SK-N-SH (cell line): ENCODE data around the gene ARPC2. TPM values are rescaled to one million over a fixed set of nuclear protein-coding genes. Genes with fewer than 3 reads are reported as not detected.

Experiments used
- CTCF ChIA-PET: fragments of 300-600, 350-600 bp; formaldehyde crosslinking; extraction: SDS; loops from one replicate; lab custom pipeline; 2021; lab: Yijun Ruan, JAX
- POLR2A ChIA-PET: fragments of 350-600 bp; sonication (Branson Sonifier 250); formaldehyde crosslinking; extraction: SDS; loops from one replicate; lab custom pipeline; 2020; ENCODE audit warnings: antibody characterized with exemption, inconsistent platforms; lab: Yijun Ruan, JAX
- DNase-seq: peaks from one replicate; pipeline ENCODE4 v3.0.0; 2012
- H2AFZ ChIP-seq: fragments of 200-600 bp; sonication (generic); 2 replicates; pipeline ENCODE4 v1.8.1; 2016; ENCODE audit warnings: antibody characterized with exemption, mild to moderate bottlenecking, low read depth
- H3F3A ChIP-seq: fragments of 200-600 bp; sonication (generic); replicated peaks from 2 replicates; pipeline ENCODE3; 2016; ENCODE audit warnings: antibody characterized with exemption, mild to moderate bottlenecking; ENCODE audit not compliant: insufficient read depth
- H3K27ac ChIP-seq, 2 experiments: fragments of 200-500 bp in 1 of 2; fragments of 200-600 bp in 1 of 2; sonication (Bioruptor generic) in 1 of 2; sonication (generic), shearing (Covaris generic) in 1 of 2; 2 replicates each; pipeline versions ENCODE4 v1.5.1 to v1.6.1; 2014 to 2016; ENCODE audit warnings: low read depth in 2 of 2, inconsistent platforms in 1 of 2, low read length in 1 of 2, mild to moderate bottlenecking in 1 of 2, mixed read lengths in 1 of 2
- H3K27me3 ChIP-seq: fragments of 200-600 bp; sonication (generic), shearing (Covaris generic); 2 replicates; pipeline ENCODE4 v1.6.1; 2016; ENCODE audit warnings: mixed run types; ENCODE audit not compliant: insufficient read depth
- H3K36me3 ChIP-seq, 2 experiments: fragments of 200-500 bp in 1 of 2; fragments of 200-600 bp in 1 of 2; sonication (Bioruptor generic) in 1 of 2; sonication (generic) in 1 of 2; replicated peaks in 1 of 2; 2 replicates each; pipeline versions ENCODE3 to v1.5.1; 2014 to 2016; ENCODE audit warnings: low read length in 1 of 2, mild to moderate bottlenecking in 1 of 2; ENCODE audit not compliant: insufficient read depth in 2 of 2, control insufficient read depth in 1 of 2
- H3K4me1 ChIP-seq, 2 experiments: fragments of 200-500 bp in 1 of 2; fragments of 200-600 bp in 1 of 2; sonication (Bioruptor generic) in 1 of 2; sonication (generic), shearing (Covaris generic) in 1 of 2; 2 replicates each; pipeline versions ENCODE4 v1.5.1 to v1.6.1; 2014 to 2016; ENCODE audit warnings: low read depth in 1 of 2, low read length in 1 of 2, mixed run types in 1 of 2; ENCODE audit not compliant: insufficient read depth in 2 of 2, control insufficient read depth in 1 of 2
- H3K4me2 ChIP-seq: fragments of 200-600 bp; sonication (generic), shearing (Covaris generic); 2 replicates; pipeline ENCODE4 v1.6.1; 2017; ENCODE audit warnings: mixed run types
- H3K4me3 ChIP-seq, 2 experiments: fragments of 200-500 bp in 1 of 2; fragments of 200-600 bp in 1 of 2; sonication (Bioruptor generic) in 1 of 2; sonication (generic), shearing (Covaris generic) in 1 of 2; 2 replicates each; pipeline versions ENCODE4 v1.5.1 to v1.8.1; 2014 to 2016; ENCODE audit warnings: low read depth in 2 of 2, inconsistent platforms in 1 of 2, low read length in 1 of 2, mild to moderate bottlenecking in 1 of 2, mixed read lengths in 1 of 2, moderate library complexity in 1 of 2
- H3K79me2 ChIP-seq: fragments of 200-600 bp; sonication (generic); 2 replicates; pipeline ENCODE4 v1.8.1; 2017; ENCODE audit warnings: mild to moderate bottlenecking; ENCODE audit not compliant: insufficient read depth
- H3K9ac ChIP-seq: fragments of 200-600 bp; sonication (generic); 2 replicates; pipeline ENCODE4 v1.6.1; 2017; ENCODE audit warnings: mixed run types
- H3K9me2 ChIP-seq: fragments of 200-600 bp; sonication (generic); 2 replicates; pipeline ENCODE4 v1.6.1; 2017; ENCODE audit warnings: mixed run types
- H3K9me3 ChIP-seq: fragments of 200-600 bp; sonication (generic); 2 replicates; pipeline ENCODE4 v1.6.1; 2017; ENCODE audit warnings: mixed run types, mild to moderate bottlenecking, moderate library complexity
- H4K20me1 ChIP-seq: fragments of 200-600 bp; sonication (generic); 2 replicates; pipeline ENCODE4 v1.6.1; 2017; ENCODE audit warnings: mild to moderate bottlenecking, mixed run types; ENCODE audit not compliant: insufficient read depth
- CHD2 ChIP-seq: fragments of 150-350 bp; IDR thresholded peaks from 2 replicates; pipeline ENCODE4 v1.6.1; 2018; ENCODE audit warnings: low read length; ENCODE audit not compliant: partially characterized antibody
- EZH2phosphoT487 ChIP-seq: fragments of 200-600 bp; sonication (generic); IDR thresholded peaks from 2 replicates; pipeline ENCODE4 v1.6.1; 2017; ENCODE audit warnings: low read depth, mixed run types, mild to moderate bottlenecking, antibody characterized with exemption, moderate library complexity, borderline replicate concordance
- FOXJ3 ChIP-seq: sonication (generic); formaldehyde crosslinking; IDR thresholded peaks from 2 replicates; pipeline ENCODE4 v1.5.1; 2020; ENCODE audit warnings: mild to moderate bottlenecking, missing genetic modification reagents
- FOXM1 ChIP-seq: IDR thresholded peaks from 2 replicates; pipeline ENCODE4 v1.4.0; 2012; ENCODE audit warnings: low read depth, mild to moderate bottlenecking
- GABPA ChIP-seq: IDR thresholded peaks from 2 replicates; pipeline ENCODE4 v1.4.0; 2012; ENCODE audit warnings: low read depth, mild to moderate bottlenecking
- GATA2 ChIP-seq: sonication (generic); formaldehyde crosslinking; IDR thresholded peaks from 2 replicates; pipeline ENCODE4 v1.5.0; 2020; ENCODE audit warnings: mild to moderate bottlenecking, missing genetic modification reagents
- IRF3 ChIP-seq: fragments of 150-350 bp; IDR thresholded peaks from 2 replicates; pipeline ENCODE4 v1.6.1; 2016; ENCODE audit warnings: mild to moderate bottlenecking, low read depth, low read length
- NRF1 ChIP-seq: IDR thresholded peaks from 2 replicates; pipeline ENCODE4 v1.6.1; 2012; ENCODE audit warnings: low read depth, mild to moderate bottlenecking, low read length
- PBX3 ChIP-seq: IDR thresholded peaks from 2 replicates; pipeline ENCODE4; 2012
- RCOR1 ChIP-seq: fragments of 150-350 bp; IDR thresholded peaks from 2 replicates; pipeline ENCODE4 v1.6.1; 2017; ENCODE audit warnings: antibody characterized with exemption, low read length
- REST ChIP-seq: IDR thresholded peaks from 2 replicates; pipeline ENCODE4 v1.6.1; 2012; ENCODE audit warnings: mild to moderate bottlenecking, low read depth, low read length, moderate library complexity
- RFX5 ChIP-seq: IDR thresholded peaks from 2 replicates; pipeline ENCODE4 v1.6.1; 2012; ENCODE audit warnings: mild to moderate bottlenecking, improper control_type of control experiment, low read length
- USF2 ChIP-seq: fragments of 150-350 bp; IDR thresholded peaks from 2 replicates; pipeline ENCODE4 v1.6.1; 2017; ENCODE audit warnings: antibody characterized with exemption, low read length, low read depth, borderline replicate concordance
- YY1 ChIP-seq: IDR thresholded peaks from 2 replicates; pipeline ENCODE4 v1.4.0; 2012; ENCODE audit warnings: low read depth, mild to moderate bottlenecking
- ZBTB33 ChIP-seq: IDR thresholded peaks from 2 replicates; pipeline ENCODE4 v1.4.0; 2012; ENCODE audit warnings: low read depth, borderline replicate concordance
- WGBS: methylation state at CpG from one replicate; pipeline ENCODE4 v1.1.6; 2017; ENCODE audit warnings: low lambda C conversion rate; 5-methylcytosine and 5-hydroxymethylcytosine counted together
- polyA plus RNA-seq, 3 experiments: library from polyadenylated mRNA; depleted of rRNA; stranded (reverse); fragments of >200 nt; gene quantifications; 2 replicates each; pipeline ENCODE4 v1.2.3, GENCODE V29; 2012

Gene ARPC2
- polyA plus RNA-seq, 1 of the 3 experiments (the other 2 are of a cell fraction), result 319 TPM

- 95% methylated on average over 9 of the region's 9 CpGs for WGBS
- Histone ChIP-seq H3K9ac (no peak overlapping the region), H3F3A (no peaks in the 10 kb centered on the region), H3K9me2 (no peaks in the 10 kb centered on the region), H3K27ac (no peak overlapping the region), H2AFZ (no peak overlapping the region), H3K4me2 (no peak overlapping the region), H3K4me1 (peaks cover 14 to 15% of the 10 kb centered on the region in 2 experiments; a peak in 1 of 4 replicates), H4K20me1 (no peaks in the 10 kb centered on the region), H3K4me3 (no peak overlapping the region), H3K36me3 (peaks cover 17 to 32% of the 10 kb centered on the region in 2 experiments), H3K79me2 (peaks cover 19% of the 10 kb centered on the region), H3K9me3 (no peaks in the 10 kb centered on the region), H3K27me3 (no peaks in the 10 kb centered on the region)
- TF ChIP-seq NRF1 (no peak), EZH2phosphoT487 (no peak), RCOR1 (no peak), FOXJ3 (CRISPR knock-in tag) (no peak), GABPA (no peak), CHD2 (no peak), GATA2 (CRISPR knock-in tag) (no peak), FOXM1 (no peak)
- DNase-seq, result no peak
- CTCF ChIA-PET, result interaction anchor here (1.4 to 5.7 kb wide), 6 partner anchors 10 to 373 kb away, joined by 4 to 47 read pairs (median 7); partner anchors contain the start of gene CATIP
- POLR2A ChIA-PET, result interaction anchor here (0.9 to 1.1 kb wide), 2 partner anchors 10 to 86 kb away, joined by 3 read pairs; no protein-coding TSS in a partner anchor
Measured at GRCh38 chr2:218275371-218276072, 58.5 kb downstream of the ARPC2 start.

- no peak overlapping the region for H3K27ac ChIP-seq
- WGBS, result 90% methylated on average over 12 of the region's 12 CpGs
- POLR2A ChIA-PET, result no interaction called here
- no peaks in the 10 kb centered on the region for H3F3A ChIP-seq
- H3K4me3 ChIP-seq, result no peak overlapping the region
- CTCF ChIA-PET, result interaction anchor here (4.9 kb wide), 1 partner anchor 119 kb away, joined by 27 read pairs; no protein-coding TSS in a partner anchor
- no peak overlapping the region for H3K4me2 ChIP-seq
- no peak overlapping the region for H2AFZ ChIP-seq
- no peaks in the 10 kb centered on the region for H3K27me3 ChIP-seq
- peaks cover 4% of the 10 kb centered on the region; the same call in 1 of the 2 replicates for H3K79me2 ChIP-seq
- H3K36me3 ChIP-seq, result peaks cover 17 to 32% of the 10 kb centered on the region in 2 experiments
- no peak for DNase-seq
- peaks cover 4 to 11% of the 10 kb centered on the region in 2 experiments; a peak in 1 of 4 replicates for H3K4me1 ChIP-seq
- H3K9me3 ChIP-seq, result no peaks in the 10 kb centered on the region
- no peaks in the 10 kb centered on the region for H4K20me1 ChIP-seq
- no peaks in the 10 kb centered on the region for H3K9me2 ChIP-seq
- TF ChIP-seq USF2 (no peak), YY1 (no peak), IRF3 (no peak), NRF1 (no peak), RFX5 (no peak), CHD2 (no peak), REST (no peak), PBX3 (no peak), ZBTB33 (no peak)
- no peak overlapping the region for H3K9ac ChIP-seq
Measured at GRCh38 chr2:218276986-218277755, 60.2 kb downstream of the ARPC2 start.
